ENCODE measurements around the gene CCDC87. TPM values are rescaled to one million over a fixed set of nuclear protein-coding genes. Genes with fewer than 3 reads are reported as not detected.
A peak's percentile ranks its signal among the peaks of the same experiment; 100 is the strongest.

CCDC87 gene
- total and polyA plus RNA-seq, 12 donors, result 0.13 to 0.90 (median 0.47) TPM

DNA sequence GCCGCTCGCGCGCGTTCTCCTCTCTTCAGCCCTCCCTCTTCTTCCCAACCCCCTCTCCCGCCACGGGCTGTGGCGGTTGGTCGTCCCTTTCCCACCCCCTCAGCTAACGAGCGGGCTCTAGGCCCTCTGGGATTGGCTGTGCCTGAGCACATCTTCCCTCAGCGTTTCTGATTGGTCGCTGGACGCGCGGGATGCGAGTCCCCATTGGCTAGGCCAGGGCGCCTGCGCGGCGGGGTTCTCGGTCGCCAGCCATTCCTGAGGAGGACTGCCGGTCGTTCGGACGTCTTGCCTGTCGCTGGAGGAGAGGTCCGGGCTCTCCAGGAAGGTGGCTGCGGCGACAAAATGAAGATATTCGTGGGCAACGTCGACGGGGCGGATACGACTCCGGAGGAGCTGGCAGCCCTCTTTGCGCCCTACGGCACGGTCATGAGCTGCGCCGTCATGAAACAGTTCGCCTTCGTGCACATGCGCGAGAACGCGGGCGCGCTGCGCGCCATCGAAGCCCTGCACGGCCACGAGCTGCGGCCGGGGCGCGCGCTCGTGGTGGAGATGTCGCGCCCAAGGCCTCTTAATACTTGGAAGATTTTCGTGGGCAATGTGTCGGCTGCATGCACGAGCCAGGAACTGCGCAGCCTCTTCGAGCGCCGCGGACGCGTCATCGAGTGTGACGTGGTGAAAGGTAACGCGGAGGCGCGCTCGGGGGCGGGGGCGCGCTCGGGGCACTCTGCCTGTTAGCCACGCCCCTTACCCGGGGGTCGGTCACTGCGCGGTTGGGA lies 23.7 kb upstream of the CCDC87 start, which contains the start of gene RBM14:
TSS of gene RBM14 (plus strand) at position 252 of the 776 bp plus-strand sequence. CDS start at position 343, 91 bp downstream.
- Histone ChIP-seq H3K9me3 (replicated peaks in 1 of 3) (no peaks in the 10 kb centered on the region), H3K36me3 (replicated peaks in 1 of 2) (no peaks in the 10 kb centered on the region), H3K27ac (peak within 1 kb of the TSS; percentile 94 to 98 (median 97)), H3K4me3 (peak within 1 kb of the TSS; percentile 57 to 98 (median 82)), H3K27me3 (no peaks in the 10 kb centered on the region), H3K4me1 (replicated peaks in 1 of 2) (peaks cover 12 to 41% of the 10 kb centered on the region in 2 donors)
- intact Hi-C loops (cut with DNase I), result no loop called here
- peak; percentile 99 to 100 (median 99) for DNase-seq
- TF ChIP-seq POLR2A (IDR thresholded peaks at IDR 0.05), result peak; percentile 98 to 99
- TF ChIP-seq, protein P1, sequence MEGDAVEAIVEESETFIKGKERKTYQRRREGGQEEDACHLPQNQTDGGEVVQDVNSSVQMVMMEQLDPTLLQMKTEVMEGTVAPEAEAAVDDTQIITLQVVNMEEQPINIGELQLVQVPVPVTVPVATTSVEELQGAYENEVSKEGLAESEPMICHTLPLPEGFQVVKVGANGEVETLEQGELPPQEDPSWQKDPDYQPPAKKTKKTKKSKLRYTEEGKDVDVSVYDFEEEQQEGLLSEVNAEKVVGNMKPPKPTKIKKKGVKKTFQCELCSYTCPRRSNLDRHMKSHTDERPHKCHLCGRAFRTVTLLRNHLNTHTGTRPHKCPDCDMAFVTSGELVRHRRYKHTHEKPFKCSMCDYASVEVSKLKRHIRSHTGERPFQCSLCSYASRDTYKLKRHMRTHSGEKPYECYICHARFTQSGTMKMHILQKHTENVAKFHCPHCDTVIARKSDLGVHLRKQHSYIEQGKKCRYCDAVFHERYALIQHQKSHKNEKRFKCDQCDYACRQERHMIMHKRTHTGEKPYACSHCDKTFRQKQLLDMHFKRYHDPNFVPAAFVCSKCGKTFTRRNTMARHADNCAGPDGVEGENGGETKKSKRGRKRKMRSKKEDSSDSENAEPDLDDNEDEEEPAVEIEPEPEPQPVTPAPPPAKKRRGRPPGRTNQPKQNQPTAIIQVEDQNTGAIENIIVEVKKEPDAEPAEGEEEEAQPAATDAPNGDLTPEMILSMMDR (IDR thresholded peaks at IDR 0.05), result no peak
- WGBS, 4 donors, result 0 to 1% (median 1%) methylated on average over 11 to 90 of the region's 90 CpGs

DNA sequence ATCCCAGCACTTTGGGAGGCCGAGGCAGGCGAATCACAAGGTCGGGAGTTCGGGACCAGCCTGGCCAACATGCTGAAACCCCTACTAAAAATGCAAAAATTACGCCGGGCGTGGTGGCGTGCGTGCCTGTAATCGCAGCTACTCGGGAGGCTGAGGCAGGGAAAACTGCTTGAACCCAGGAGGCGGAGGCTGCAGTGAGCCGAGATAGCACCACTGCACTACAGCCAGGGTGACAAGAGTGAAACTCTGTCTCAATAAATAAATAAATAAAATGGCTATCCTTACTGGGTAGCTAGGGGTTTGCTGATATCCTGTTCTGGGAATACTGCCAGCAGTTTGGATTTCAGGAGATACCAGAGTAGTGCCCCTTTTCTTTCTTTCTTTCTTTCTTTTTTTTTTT lies 21.2 kb upstream of the CCDC87 start:
- DNase-seq, result peak in 1 of 7 donors; percentile 41
- no peaks in the 10 kb centered on the region for H3K36me3 ChIP-seq (replicated peaks in 1 of 2)
- intact Hi-C loops (cut with DNase I), result no loop called here
- no peak overlapping the region for H3K27ac ChIP-seq
- H3K4me1 ChIP-seq (replicated peaks in 1 of 2), result peaks cover 11 to 17% of the 10 kb centered on the region in 2 donors
- no peaks in the 10 kb centered on the region for H3K9me3 ChIP-seq (replicated peaks in 1 of 3)
- H3K4me3 ChIP-seq, result no peak overlapping the region
- no peaks in the 10 kb centered on the region for H3K27me3 ChIP-seq
- 76 to 86% (median 78%) methylated on average over 13 of the region's 13 CpGs for WGBS, 4 donors
- TF ChIP-seq POLR2A (IDR thresholded peaks at IDR 0.05), result no peak
- TF ChIP-seq, protein P1 (IDR thresholded peaks at IDR 0.05), result no peak

DNA sequence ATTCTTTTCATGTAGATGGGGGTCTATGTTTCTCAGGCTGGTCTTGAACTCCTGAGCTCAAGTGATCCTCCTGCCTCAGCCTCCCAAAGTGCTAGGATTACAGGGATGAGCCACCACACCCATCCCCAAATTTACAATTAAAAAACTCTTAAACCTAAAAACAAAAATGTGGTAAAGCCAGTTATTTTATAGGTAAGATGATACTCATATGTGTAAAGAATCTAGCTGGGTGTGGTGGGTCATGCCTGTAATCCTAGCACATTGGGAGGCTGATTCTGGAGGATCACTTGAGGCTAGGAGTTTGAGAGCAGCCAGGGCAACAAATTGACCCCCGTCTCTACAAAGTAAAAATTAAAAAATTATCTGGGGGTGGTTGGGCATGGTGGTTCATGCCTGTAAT lies 19.6 kb upstream of the CCDC87 start:
- Histone ChIP-seq H3K4me3 (no peak overlapping the region), H3K27ac (no peak overlapping the region), H3K4me1 (replicated peaks in 1 of 2) (peaks cover 7 to 14% of the 10 kb centered on the region in 2 donors), H3K9me3 (replicated peaks in 1 of 3) (no peaks in the 10 kb centered on the region), H3K27me3 (no peaks in the 10 kb centered on the region), H3K36me3 (replicated peaks in 1 of 2) (no peaks in the 10 kb centered on the region)
- no peak for DNase-seq
- TF ChIP-seq POLR2A (IDR thresholded peaks at IDR 0.05), result no peak
- TF ChIP-seq, protein P1 (IDR thresholded peaks at IDR 0.05), result no peak
- intact Hi-C loops (cut with DNase I), result no loop called here
- 86 to 95% (median 92%) methylated on average over 1 of the region's 1 CpG for WGBS, 4 donors

DNA sequence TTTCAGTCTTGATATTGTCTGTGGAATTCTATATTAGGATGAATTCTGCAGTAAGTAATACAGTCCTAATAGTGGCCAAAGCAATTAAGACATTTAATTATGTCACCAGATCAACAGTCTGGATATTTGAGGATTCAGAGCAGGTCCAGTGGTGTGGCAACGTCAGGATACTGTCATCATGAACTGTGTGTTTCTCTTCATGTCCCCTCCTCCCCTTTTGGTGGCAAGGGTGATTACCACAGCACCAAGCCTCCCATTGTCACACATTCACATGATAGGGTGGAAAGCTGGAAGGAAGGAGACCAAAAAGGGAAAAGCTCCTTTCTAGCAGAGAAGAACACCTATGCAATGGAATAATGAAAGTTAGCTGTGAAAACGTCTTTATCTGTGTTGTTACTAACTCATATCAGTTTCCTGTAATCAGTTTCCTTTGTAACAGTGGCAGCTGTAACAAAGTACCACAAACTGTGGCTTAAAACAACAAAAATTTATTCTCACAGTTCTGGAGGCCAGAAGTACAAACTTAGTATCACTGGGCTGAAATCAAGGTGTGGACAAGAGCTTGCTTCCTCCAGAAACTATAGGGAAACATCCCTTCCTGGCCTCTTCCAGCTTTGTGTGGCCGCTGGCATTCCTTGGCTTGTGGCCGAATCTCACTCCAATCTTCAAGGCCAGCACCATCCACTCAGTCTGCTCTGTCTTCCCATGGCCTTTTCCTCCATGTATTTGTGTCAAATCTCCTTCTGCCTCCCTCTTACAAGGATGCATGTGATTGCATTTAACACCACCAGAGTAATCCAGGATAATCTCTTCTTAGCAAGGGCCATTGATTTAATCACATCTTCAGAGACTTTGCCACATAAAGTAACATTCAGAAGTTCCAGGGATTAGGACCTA lies 17.1 kb upstream of the CCDC87 start:
- no peak for DNase-seq
- TF ChIP-seq POLR2A (IDR thresholded peaks at IDR 0.05), result no peak
- TF ChIP-seq, protein P1 (IDR thresholded peaks at IDR 0.05), result no peak
- Histone ChIP-seq H3K36me3 (replicated peaks in 1 of 2) (peaks cover 0 to 14% of the 10 kb centered on the region in 2 donors), H3K4me3 (no peak overlapping the region), H3K9me3 (replicated peaks in 1 of 3) (no peaks in the 10 kb centered on the region), H3K4me1 (replicated peaks in 1 of 2) (peaks cover 12 to 17% of the 10 kb centered on the region in 2 donors), H3K27me3 (no peaks in the 10 kb centered on the region), H3K27ac (no peak overlapping the region)
- WGBS, 4 donors, result 38 to 53% (median 49%) methylated on average over 4 of the region's 4 CpGs
- intact Hi-C loops (cut with DNase I), result no loop called here
